Caco-2 (cell line): ENCODE results near the gene CNKSR3. TPM values are rescaled to one million over a fixed set of nuclear protein-coding genes. Genes with fewer than 3 reads are reported as not detected.

ENCODE experiments used
- BruUV-seq: library from RNA; stranded (reverse); fragments of 400-500 nt; replicated peaks from 2 replicates; lab custom pipeline; 2021; lab: Mats Ljungman, UMichigan
- CTCF ChIA-PET: fragments of 300-600 bp; sonication (Branson Sonifier 250); formaldehyde crosslinking; loops from one replicate; lab custom pipeline; 2022; ENCODE audit warnings: antibody characterized with exemption; lab: Charles Lee
- POLR2A ChIA-PET: fragments of 300-600 bp; sonication (Branson Sonifier 250); formaldehyde crosslinking; loops from one replicate; lab custom pipeline; 2022; ENCODE audit warnings: antibody characterized with exemption; lab: Charles Lee
- DNase-seq, 2 experiments: peaks; one replicate each; pipeline versions ENCODE4 v3.0.0 to v3.0.0-alpha.2; 2020 to 2022
- H3K27me3 ChIP-seq: replicated peaks from 2 replicates; pipeline ENCODE4 v1.6.0; 2011; ENCODE audit warnings: low read length; ENCODE audit not compliant: control insufficient read depth, insufficient read depth
- H3K36me3 ChIP-seq: 2 replicates; pipeline ENCODE4 v1.5.1; 2011; ENCODE audit warnings: low read length; ENCODE audit not compliant: control insufficient read depth, insufficient read depth
- H3K4me1 ChIP-seq: fragments of 250-450 bp; sonication (Bioruptor Pico); 2 replicates; pipeline ENCODE4 v1.5.1; 2020; ENCODE audit warnings: mild to moderate bottlenecking
- H3K4me3 ChIP-seq: 2 replicates; pipeline ENCODE4 v1.5.1; 2011; ENCODE audit warnings: low read depth, mild to moderate bottlenecking, control low read depth, low read length
- H3K9me3 ChIP-seq: fragments of 250-450 bp; sonication (Bioruptor Pico); 2 replicates; pipeline ENCODE4 v1.5.1; 2020; ENCODE audit warnings: mild to moderate bottlenecking, moderate library complexity
- H3K27ac Mint-ChIP-seq: one replicate; pipeline ENCODE4 v1.8.0; 2022; ENCODE audit warnings: mixed read lengths; ENCODE audit not compliant: unreplicated experiment
- H3K27me3 Mint-ChIP-seq: one replicate; pipeline ENCODE4 v1.8.0; 2022; ENCODE audit warnings: mixed read lengths; ENCODE audit not compliant: insufficient read depth, unreplicated experiment
- H3K36me3 Mint-ChIP-seq: one replicate; pipeline ENCODE4 v1.8.0; 2022; ENCODE audit warnings: mild to moderate bottlenecking, mixed read lengths; ENCODE audit not compliant: insufficient read depth, unreplicated experiment
- H3K4me1 Mint-ChIP-seq: one replicate; pipeline ENCODE4 v1.8.0; 2022; ENCODE audit warnings: low read depth, mixed read lengths; ENCODE audit not compliant: unreplicated experiment
- H3K4me3 Mint-ChIP-seq: one replicate; pipeline ENCODE4 v1.8.0; 2022; ENCODE audit warnings: mild to moderate bottlenecking, moderate library complexity, mixed read lengths; ENCODE audit not compliant: unreplicated experiment
- H3K9me3 Mint-ChIP-seq: one replicate; pipeline ENCODE4 v1.8.0; 2022; ENCODE audit warnings: mixed read lengths; ENCODE audit not compliant: unreplicated experiment
- CTCF ChIP-seq, 2 experiments: fragments of 200-600 bp in 1 of 2; IDR thresholded peaks; 1 replicate in 1 of 2; 2 replicates in 1 of 2; pipeline versions ENCODE4 v1.5.1 to v1.8.0; 2011 to 2022; ENCODE audit warnings: antibody characterized with exemption in 1 of 2, control low read depth in 1 of 2, inconsistent platforms in 1 of 2, low read depth in 1 of 2, low read length in 1 of 2, mild to moderate bottlenecking in 1 of 2, moderate library complexity in 1 of 2; ENCODE audit not compliant: insufficient read depth in 1 of 2, severe bottlenecking in 1 of 2, unreplicated experiment in 1 of 2
- intact Hi-C: fragments of 100-400 bp; cut with micrococcal nuclease; formaldehyde crosslinking; loops from one replicate; pipeline ENCODE4 v1.10.0; 2022; ENCODE audit not compliant: unreplicated experiment
- total RNA-seq: library from RNA; stranded (reverse); gene quantifications from 2 replicates; pipeline ENCODE4 v1.2.3, GENCODE V29; 2022

CNKSR3 gene
- total RNA-seq, 1 experiment from 2014 or later = 33.1 TPM

- Mint-ChIP-seq H3K4me3 (no peak overlapping the region), H3K9me3 (no peaks in the 10 kb centered on the region), H3K4me1 (peaks cover 18% of the 10 kb centered on the region), H3K27ac (no peak overlapping the region), H3K36me3 (no peaks in the 10 kb centered on the region), H3K27me3 (no peaks in the 10 kb centered on the region)
- Histone ChIP-seq H3K36me3 (no peaks in the 10 kb centered on the region), H3K9me3 (no peaks in the 10 kb centered on the region), H3K4me1 (peaks cover 24% of the 10 kb centered on the region), H3K4me3 (no peak overlapping the region), H3K27me3 (no peaks in the 10 kb centered on the region)
- intact Hi-C loops = no loop called here
- CTCF ChIA-PET = no interaction called here
- POLR2A ChIA-PET = no interaction called here
- no peak for DNase-seq
- no peak for TF ChIP-seq CTCF (IDR thresholded peaks at IDR 0.05; ENCODE audit: insufficient read depth in 1 of 2, low read depth in 1 of 2, low read length in 1 of 2, severe bottlenecking in 1 of 2, unreplicated experiment in 1 of 2)
- BruUV-seq = no TSS peak
These were observed 48.0 kb upstream of the CNKSR3 start for GRCh38 chr6:154558513-154558912.

- H3K4me1 Mint-ChIP-seq = peaks cover 17% of the 10 kb centered on the region
- peak; percentile 24 to 40 for DNase-seq
- POLR2A ChIA-PET = interaction anchor here (0.6 to 1.1 kb wide), 3 partner anchors 17 to 1127 kb away, joined by 3 to 14 read pairs (median 6); no protein-coding TSS in a partner anchor
These were observed 44.7 kb upstream of the CNKSR3 start for GRCh38 chr6:154555073-154555677.

GRCh38 chr6:154554491-154554890 lies 44.0 kb upstream of the CNKSR3 start:
- no peaks in the 10 kb centered on the region for H3K9me3 ChIP-seq
- no TSS peak for BruUV-seq
- no peaks in the 10 kb centered on the region for H3K36me3 ChIP-seq
- H3K4me3 ChIP-seq = no peak overlapping the region
- Mint-ChIP-seq H3K27me3 (no peaks in the 10 kb centered on the region), H3K4me3 (no peak overlapping the region), H3K27ac (peak overlapping the region; percentile 35), H3K36me3 (no peaks in the 10 kb centered on the region), H3K4me1 (peaks cover 17% of the 10 kb centered on the region), H3K9me3 (peaks cover 8% of the 10 kb centered on the region)
- ChIA-PET POLR2A (interaction anchor here (1.0 kb wide), 1 partner anchor 43 kb away, joined by 3 read pairs; no protein-coding TSS in a partner anchor), CTCF (interaction anchor here (1.2 kb wide), 1 partner anchor 121 kb away, joined by 3 read pairs; no protein-coding TSS in a partner anchor)
- TF ChIP-seq CTCF (IDR thresholded peaks at IDR 0.05; ENCODE audit: insufficient read depth in 1 of 2, low read depth in 1 of 2, low read length in 1 of 2, severe bottlenecking in 1 of 2, unreplicated experiment in 1 of 2) = no peak
- H3K27me3 ChIP-seq = no peaks in the 10 kb centered on the region
- intact Hi-C loops = no loop called here
- peaks cover 24% of the 10 kb centered on the region for H3K4me1 ChIP-seq
- DNase-seq = no peak

More at GRCh38 chr6:154555073-154555677, 44.7 kb upstream of the CNKSR3 start:
- H3K27me3 Mint-ChIP-seq = no peaks in the 10 kb centered on the region
- peaks cover 8% of the 10 kb centered on the region for H3K9me3 Mint-ChIP-seq
- CTCF ChIA-PET = interaction anchor here (1.2 kb wide), 1 partner anchor 121 kb away, joined by 3 read pairs; no protein-coding TSS in a partner anchor
- no peaks in the 10 kb centered on the region for H3K36me3 Mint-ChIP-seq
- no peak overlapping the region for H3K4me3 ChIP-seq
- peaks cover 24% of the 10 kb centered on the region for H3K4me1 ChIP-seq
- no peaks in the 10 kb centered on the region for H3K27me3 ChIP-seq
- no peaks in the 10 kb centered on the region for H3K36me3 ChIP-seq
- no peak for TF ChIP-seq CTCF (IDR thresholded peaks at IDR 0.05; ENCODE audit: insufficient read depth in 1 of 2, low read depth in 1 of 2, low read length in 1 of 2, severe bottlenecking in 1 of 2, unreplicated experiment in 1 of 2)
- H3K9me3 ChIP-seq = no peaks in the 10 kb centered on the region
- no peak overlapping the region for H3K4me3 Mint-ChIP-seq
- BruUV-seq = no TSS peak
- H3K27ac Mint-ChIP-seq = peak overlapping the region; percentile 35
- intact Hi-C loops = loop anchor here (1.0 kb wide), 1 partner anchor 45 kb away; the partner anchor contains the start of gene CNKSR3
